ENCODE measurements around the gene UXS1.

The UXS1 gene

GRCh38 chr2:106115250-106115649, 78.9 kb downstream of the UXS1 start:
- DNase-seq (ENCODE audit: low read depth, low spot score): no peak
- H3K27ac ChIP-seq: no peak overlapping the region

GRCh38 chr2:106114166-106114565, 79.9 kb downstream of the UXS1 start:
- DNase-seq (ENCODE audit: low read depth, low spot score): no peak
- H3K27ac ChIP-seq: peak overlapping the region; percentile 33

- DNase-seq (ENCODE audit: low read depth, low spot score): no peak
- peak overlapping the region; percentile 33 for H3K27ac ChIP-seq
Measured at GRCh38 chr2:106113361-106113966, 80.6 kb downstream of the UXS1 start.

GRCh38 chr2:106111882-106112571, 82.1 kb downstream of the UXS1 start:
- no peak for DNase-seq (ENCODE audit: low read depth, low spot score)
- H3K27ac ChIP-seq: no peak overlapping the region

- H3K27ac ChIP-seq: no peak overlapping the region
- DNase-seq (ENCODE audit: low read depth, low spot score): no peak
Measured at GRCh38 chr2:106109675-106110424, 84.3 kb downstream of the UXS1 start.

- no peak for DNase-seq (ENCODE audit: low read depth, low spot score)
- H3K27ac ChIP-seq: no peak overlapping the region
Measured at GRCh38 chr2:106108791-106109190, 85.3 kb downstream of the UXS1 start.

GRCh38 chr2:106108351-106108750, 85.8 kb downstream of the UXS1 start:
- DNase-seq (ENCODE audit: low read depth, low spot score): no peak
- H3K27ac ChIP-seq: no peak overlapping the region

GRCh38 chr2:106107509-106108131, 86.5 kb downstream of the UXS1 start:
- H3K27ac ChIP-seq: no peak overlapping the region
- DNase-seq (ENCODE audit: low read depth, low spot score): no peak

- no peak for DNase-seq (ENCODE audit: low read depth, low spot score)
- no peak overlapping the region for H3K27ac ChIP-seq
Measured at GRCh38 chr2:106106622-106107508, 87.2 kb downstream of the UXS1 start.

- DNase-seq (ENCODE audit: low read depth, low spot score): no peak
- H3K27ac ChIP-seq: no peak overlapping the region
Measured at GRCh38 chr2:106105151-106105922, 88.8 kb downstream of the UXS1 start.

- H3K27ac ChIP-seq: no peak overlapping the region
- DNase-seq (ENCODE audit: low read depth, low spot score): no peak
Measured at GRCh38 chr2:106104332-106105062, 89.6 kb downstream of the UXS1 start.

- DNase-seq (ENCODE audit: low read depth, low spot score): no peak
- no peak overlapping the region for H3K27ac ChIP-seq
Measured at GRCh38 chr2:106099691-106100090, 94.4 kb downstream of the UXS1 start.

- H3K27ac ChIP-seq: no peak overlapping the region
- no peak for DNase-seq (ENCODE audit: low read depth, low spot score)
Measured at GRCh38 chr2:106098664-106099063, 95.4 kb downstream of the UXS1 start.

GRCh38 chr2:106098081-106098480, 96.0 kb downstream of the UXS1 start:
- no peak for DNase-seq (ENCODE audit: low read depth, low spot score)
- no peak overlapping the region for H3K27ac ChIP-seq

GRCh38 chr2:106097038-106098000, 96.8 kb downstream of the UXS1 start:
- no peak for DNase-seq (ENCODE audit: low read depth, low spot score)
- no peak overlapping the region for H3K27ac ChIP-seq

- DNase-seq (ENCODE audit: low read depth, low spot score): no peak
- no peak overlapping the region for H3K27ac ChIP-seq
Measured at GRCh38 chr2:106096299-106097037, 97.6 kb downstream of the UXS1 start.
